ENCODE measurements around the gene CERS6. TPM values are rescaled to one million over a fixed set of nuclear protein-coding genes. Genes with fewer than 3 reads are reported as not detected.
A peak's percentile ranks its signal among the peaks of the same experiment; 100 is the strongest.

The CERS6 gene
- total and polyA plus RNA-seq, 8 donors = 18.8 to 24.5 (median 22.1) TPM

GRCh38 chr2:168585700-168586099 lies 129.6 kb downstream of the CERS6 start:
- intact Hi-C loops (cut with DNase I) = no loop called here
- DNase-seq (no peak), ATAC-seq (no peak)
- Histone ChIP-seq H3K36me3 (no peaks in the 10 kb centered on the region), H3K9me3 (no peaks in the 10 kb centered on the region), H3K27ac (no peak overlapping the region), H3K4me1 (peaks cover 0 to 3% of the 10 kb centered on the region in 2 donors), H3K27me3 (no peaks in the 10 kb centered on the region), H3K4me3 (no peak overlapping the region)
- TF ChIP-seq CTCF (IDR thresholded peaks at IDR 0.05) = no peak

- DNase-seq (no peak), ATAC-seq (peak; percentile 81)
- intact Hi-C loops (cut with DNase I) = no loop called here
- H3K4me1 ChIP-seq = peaks cover 0 to 3% of the 10 kb centered on the region in 2 donors
- no peak overlapping the region for H3K4me3 ChIP-seq
- no peaks in the 10 kb centered on the region for H3K9me3 ChIP-seq
- no peak for TF ChIP-seq CTCF (IDR thresholded peaks at IDR 0.05)
- no peaks in the 10 kb centered on the region for H3K27me3 ChIP-seq
- H3K36me3 ChIP-seq = no peaks in the 10 kb centered on the region
- H3K27ac ChIP-seq = no peak overlapping the region
Observed at GRCh38 chr2:168587307-168587706, 131.2 kb downstream of the CERS6 start.

- Histone ChIP-seq H3K4me1 (no peaks in the 10 kb centered on the region), H3K27me3 (no peaks in the 10 kb centered on the region), H3K27ac (no peak overlapping the region), H3K4me3 (no peak overlapping the region), H3K36me3 (no peaks in the 10 kb centered on the region), H3K9me3 (no peaks in the 10 kb centered on the region)
- TF ChIP-seq CTCF (IDR thresholded peaks at IDR 0.05) = no peak
- intact Hi-C loops (cut with DNase I) = no loop called here
- ATAC-seq = no peak
- DNase-seq = no peak
Observed at GRCh38 chr2:168589236-168590211, 133.5 kb downstream of the CERS6 start.

- intact Hi-C loops (cut with DNase I) = no loop called here
Observed at GRCh38 chr2:168592181-168592831, 136.2 kb downstream of the CERS6 start.

More at GRCh38 chr2:168592181-168592831, 136.2 kb downstream of the CERS6 start:
- Histone ChIP-seq H3K27ac (no peak overlapping the region), H3K4me1 (no peaks in the 10 kb centered on the region), H3K36me3 (no peaks in the 10 kb centered on the region), H3K9me3 (no peaks in the 10 kb centered on the region), H3K27me3 (no peaks in the 10 kb centered on the region), H3K4me3 (no peak overlapping the region)
- no peak for DNase-seq
- no peak for ATAC-seq
- TF ChIP-seq CTCF (IDR thresholded peaks at IDR 0.05) = no peak
